Activated T-cell treated with anti-CD3 and anti-CD28 coated beads, Interleukin-2, amount 50 U/mL, for 72 hours (primary cell): ENCODE measurements around the gene PSEN1. TPM values are rescaled to one million over a fixed set of nuclear protein-coding genes. Genes with fewer than 3 reads are reported as not detected.
A peak's percentile ranks its signal among the peaks of the same experiment; 100 is the strongest.

Experiments used
- ATAC-seq, 2 donors: fragments of 150-1000 bp; cut with Tn5 transposase; replicated peaks in 1 of 2; 2 replicates each; pipeline ENCODE4 v1.10.0; 2021; ENCODE audit warnings: moderate library complexity in 2 of 2, mild to moderate bottlenecking in 1 of 2
- DNase-seq, 2 donors: peaks; one replicate each; pipeline ENCODE4 v3.0.0; 2021 to 2022; ENCODE audit warnings: mixed read lengths in 1 of 2
- H3K27ac Mint-ChIP-seq: one replicate; pipeline ENCODE4 v1.8.0; 2022; ENCODE audit warnings: mild to moderate bottlenecking, moderate library complexity, mixed read lengths
- H3K27me3 Mint-ChIP-seq: one replicate; pipeline ENCODE4 v1.8.0; 2022; ENCODE audit warnings: low read depth, mixed read lengths
- H3K36me3 Mint-ChIP-seq, 2 donors: one replicate each; pipeline ENCODE4 v1.8.0; 2022; ENCODE audit warnings: mixed read lengths in 2 of 2, mild to moderate bottlenecking in 1 of 2; ENCODE audit not compliant: insufficient read depth in 2 of 2
- H3K4me1 Mint-ChIP-seq: one replicate; pipeline ENCODE4 v1.8.0; 2022; ENCODE audit warnings: low read depth, mixed read lengths
- H3K4me3 Mint-ChIP-seq, 2 donors: one replicate each; pipeline ENCODE4 v1.8.0; 2022; ENCODE audit warnings: mild to moderate bottlenecking in 2 of 2, mixed read lengths in 2 of 2, moderate library complexity in 2 of 2
- H3K9me3 Mint-ChIP-seq, 2 donors: one replicate each; pipeline ENCODE4 v1.8.0; 2022; ENCODE audit warnings: mixed read lengths in 2 of 2
- total RNA-seq, 2 donors: library from RNA; stranded (reverse); gene quantifications; one replicate each; pipeline ENCODE4 v1.2.3, GENCODE V29; 2022

PSEN1 gene
- total RNA-seq, 2 donors from 2014 or later: 40.1 to 42.2 TPM

- peaks cover 23% of the 10 kb centered on the region for H3K4me1 Mint-ChIP-seq
- no peaks in the 10 kb centered on the region for H3K36me3 Mint-ChIP-seq
- no peak overlapping the region for H3K4me3 Mint-ChIP-seq
- no peak overlapping the region for H3K27ac Mint-ChIP-seq
- ATAC-seq: no peak
- no peak for DNase-seq
- H3K9me3 Mint-ChIP-seq: no peaks in the 10 kb centered on the region
- peaks cover 19% of the 10 kb centered on the region for H3K27me3 Mint-ChIP-seq
Measured at GRCh38 chr14:73249564-73250316, 113.4 kb downstream of the PSEN1 start.

- DNase-seq (no peak), ATAC-seq (no peak)
- Mint-ChIP-seq H3K36me3 (no peaks in the 10 kb centered on the region), H3K27me3 (peaks cover 14% of the 10 kb centered on the region), H3K4me3 (no peak overlapping the region), H3K9me3 (no peaks in the 10 kb centered on the region), H3K4me1 (peaks cover 23% of the 10 kb centered on the region), H3K27ac (no peak overlapping the region)
Measured at GRCh38 chr14:73250317-73250713, 114.0 kb downstream of the PSEN1 start.

- Mint-ChIP-seq H3K9me3 (no peaks in the 10 kb centered on the region), H3K4me3 (no peak overlapping the region), H3K27me3 (peaks cover 14% of the 10 kb centered on the region), H3K4me1 (peaks cover 23% of the 10 kb centered on the region), H3K36me3 (no peaks in the 10 kb centered on the region), H3K27ac (no peak overlapping the region)
- DNase-seq (no peak), ATAC-seq (no peak)
Measured at GRCh38 chr14:73250781-73251500, 114.6 kb downstream of the PSEN1 start.

- DNase-seq (no peak), ATAC-seq (no peak)
- Mint-ChIP-seq H3K27ac (no peak overlapping the region), H3K4me3 (no peak overlapping the region), H3K27me3 (peaks cover 10% of the 10 kb centered on the region), H3K4me1 (peaks cover 18% of the 10 kb centered on the region), H3K9me3 (no peaks in the 10 kb centered on the region), H3K36me3 (no peaks in the 10 kb centered on the region)
Measured at GRCh38 chr14:73251516-73252215, 115.4 kb downstream of the PSEN1 start.

GRCh38 chr14:73252491-73253322 is 116.4 kb downstream of the PSEN1 start:
- ATAC-seq (no peak), DNase-seq (no peak)
- Mint-ChIP-seq H3K9me3 (no peaks in the 10 kb centered on the region), H3K27ac (no peak overlapping the region), H3K4me3 (no peak overlapping the region), H3K27me3 (no peaks in the 10 kb centered on the region), H3K36me3 (no peaks in the 10 kb centered on the region), H3K4me1 (peaks cover 8% of the 10 kb centered on the region)

GRCh38 chr14:73253323-73253610 is 117.0 kb downstream of the PSEN1 start:
- peaks cover 9% of the 10 kb centered on the region for H3K4me1 Mint-ChIP-seq
- no peak overlapping the region for H3K4me3 Mint-ChIP-seq
- no peaks in the 10 kb centered on the region for H3K9me3 Mint-ChIP-seq
- no peaks in the 10 kb centered on the region for H3K36me3 Mint-ChIP-seq
- H3K27ac Mint-ChIP-seq: no peak overlapping the region
- no peak for ATAC-seq
- H3K27me3 Mint-ChIP-seq: no peaks in the 10 kb centered on the region
- no peak for DNase-seq

GRCh38 chr14:73253721-73254120 is 117.4 kb downstream of the PSEN1 start:
- Mint-ChIP-seq H3K27ac (no peak overlapping the region), H3K9me3 (no peaks in the 10 kb centered on the region), H3K27me3 (no peaks in the 10 kb centered on the region), H3K36me3 (no peaks in the 10 kb centered on the region), H3K4me3 (no peak overlapping the region), H3K4me1 (peaks cover 6% of the 10 kb centered on the region)
- ATAC-seq (no peak), DNase-seq (no peak)

GRCh38 chr14:73254247-73255004 is 118.1 kb downstream of the PSEN1 start:
- H3K4me3 Mint-ChIP-seq: no peak overlapping the region
- H3K36me3 Mint-ChIP-seq: no peaks in the 10 kb centered on the region
- H3K27ac Mint-ChIP-seq: no peak overlapping the region
- no peaks in the 10 kb centered on the region for H3K27me3 Mint-ChIP-seq
- DNase-seq (no peak), ATAC-seq (no peak)
- H3K4me1 Mint-ChIP-seq: peaks cover 6% of the 10 kb centered on the region
- no peaks in the 10 kb centered on the region for H3K9me3 Mint-ChIP-seq

- H3K9me3 Mint-ChIP-seq: no peaks in the 10 kb centered on the region
- H3K4me1 Mint-ChIP-seq: peaks cover 6% of the 10 kb centered on the region
- H3K36me3 Mint-ChIP-seq: no peaks in the 10 kb centered on the region
- H3K27me3 Mint-ChIP-seq: no peaks in the 10 kb centered on the region
- DNase-seq (no peak), ATAC-seq (no peak)
- no peak overlapping the region for H3K4me3 Mint-ChIP-seq
- H3K27ac Mint-ChIP-seq: no peak overlapping the region
Measured at GRCh38 chr14:73255005-73255400, 118.7 kb downstream of the PSEN1 start.

- peaks cover 6% of the 10 kb centered on the region for H3K4me1 Mint-ChIP-seq
- no peak overlapping the region for H3K27ac Mint-ChIP-seq
- H3K9me3 Mint-ChIP-seq: no peaks in the 10 kb centered on the region
- ATAC-seq (peak in 1 of 2 donors; percentile 13), DNase-seq (no peak)
- H3K27me3 Mint-ChIP-seq: no peaks in the 10 kb centered on the region
- no peak overlapping the region for H3K4me3 Mint-ChIP-seq
- no peaks in the 10 kb centered on the region for H3K36me3 Mint-ChIP-seq
Measured at GRCh38 chr14:73255693-73256225, 119.5 kb downstream of the PSEN1 start.

- Mint-ChIP-seq H3K27me3 (no peaks in the 10 kb centered on the region), H3K4me1 (peaks cover 6% of the 10 kb centered on the region), H3K9me3 (no peaks in the 10 kb centered on the region), H3K4me3 (no peak overlapping the region), H3K27ac (no peak overlapping the region), H3K36me3 (no peaks in the 10 kb centered on the region)
- ATAC-seq (peak; percentile 26 to 38), DNase-seq (no peak)
Measured at GRCh38 chr14:73258076-73258475, 121.8 kb downstream of the PSEN1 start.
